ENCODE measurements around the gene TGDS.

DNA sequence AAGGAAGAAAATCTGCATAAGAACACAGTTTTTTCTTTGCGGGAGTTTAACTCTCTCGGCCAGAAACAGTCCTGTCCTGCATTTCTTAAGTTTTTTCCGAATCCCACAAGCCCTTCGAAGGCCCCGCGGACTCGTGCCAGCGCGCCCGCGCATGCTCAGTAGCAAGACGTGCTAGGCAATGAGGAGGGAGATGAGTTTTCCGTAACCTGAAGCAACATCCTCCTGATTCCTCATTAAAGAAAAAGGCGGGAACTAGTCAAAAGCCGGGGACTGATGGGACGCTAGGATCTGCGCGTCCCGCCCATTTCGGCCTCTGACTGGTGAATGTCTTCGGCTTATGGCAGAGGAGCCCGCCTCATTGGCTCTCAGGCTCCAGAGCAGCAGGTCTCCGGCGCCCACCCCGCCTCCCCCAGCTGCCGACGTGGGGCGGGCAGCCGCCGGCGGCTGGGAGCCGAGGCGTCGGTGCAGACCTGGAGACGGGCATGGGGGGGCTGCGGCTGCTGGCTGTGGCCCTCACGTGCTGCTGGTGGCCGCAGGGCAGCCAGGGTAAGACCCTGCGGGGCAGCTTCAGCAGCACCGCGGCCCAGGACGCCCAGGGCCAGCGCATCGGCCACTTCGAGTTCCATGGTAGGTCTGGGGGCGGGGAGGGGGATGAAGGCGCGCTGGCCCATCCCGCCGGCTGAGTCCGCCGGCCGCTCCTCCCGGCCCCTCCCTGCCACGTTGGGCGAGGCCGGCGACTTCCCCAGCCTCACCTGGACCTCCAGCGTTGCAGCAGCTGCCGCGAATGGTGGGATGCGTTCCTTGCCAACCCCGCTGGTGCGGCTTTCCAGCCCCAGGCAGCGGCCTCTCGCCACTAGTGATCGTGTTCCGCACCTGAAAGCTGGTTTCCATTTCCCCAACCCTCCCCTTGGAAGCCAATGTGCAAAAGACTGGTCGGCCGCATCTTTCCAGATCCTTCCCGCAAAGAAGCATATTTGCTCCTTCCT is 5.8 kb upstream of the TGDS start, which contains the start of gene GPR180:
- TF ChIP-seq, protein P1, sequence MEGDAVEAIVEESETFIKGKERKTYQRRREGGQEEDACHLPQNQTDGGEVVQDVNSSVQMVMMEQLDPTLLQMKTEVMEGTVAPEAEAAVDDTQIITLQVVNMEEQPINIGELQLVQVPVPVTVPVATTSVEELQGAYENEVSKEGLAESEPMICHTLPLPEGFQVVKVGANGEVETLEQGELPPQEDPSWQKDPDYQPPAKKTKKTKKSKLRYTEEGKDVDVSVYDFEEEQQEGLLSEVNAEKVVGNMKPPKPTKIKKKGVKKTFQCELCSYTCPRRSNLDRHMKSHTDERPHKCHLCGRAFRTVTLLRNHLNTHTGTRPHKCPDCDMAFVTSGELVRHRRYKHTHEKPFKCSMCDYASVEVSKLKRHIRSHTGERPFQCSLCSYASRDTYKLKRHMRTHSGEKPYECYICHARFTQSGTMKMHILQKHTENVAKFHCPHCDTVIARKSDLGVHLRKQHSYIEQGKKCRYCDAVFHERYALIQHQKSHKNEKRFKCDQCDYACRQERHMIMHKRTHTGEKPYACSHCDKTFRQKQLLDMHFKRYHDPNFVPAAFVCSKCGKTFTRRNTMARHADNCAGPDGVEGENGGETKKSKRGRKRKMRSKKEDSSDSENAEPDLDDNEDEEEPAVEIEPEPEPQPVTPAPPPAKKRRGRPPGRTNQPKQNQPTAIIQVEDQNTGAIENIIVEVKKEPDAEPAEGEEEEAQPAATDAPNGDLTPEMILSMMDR (IDR thresholded peaks at IDR 0.05) = peak in 1 of 4 experiments; percentile 19
- no peak for TF ChIP-seq POLR2AphosphoS5 (IDR thresholded peaks at IDR 0.05)
